ENCODE measurements around the gene DUSP10.

DUSP10 gene

DNA sequence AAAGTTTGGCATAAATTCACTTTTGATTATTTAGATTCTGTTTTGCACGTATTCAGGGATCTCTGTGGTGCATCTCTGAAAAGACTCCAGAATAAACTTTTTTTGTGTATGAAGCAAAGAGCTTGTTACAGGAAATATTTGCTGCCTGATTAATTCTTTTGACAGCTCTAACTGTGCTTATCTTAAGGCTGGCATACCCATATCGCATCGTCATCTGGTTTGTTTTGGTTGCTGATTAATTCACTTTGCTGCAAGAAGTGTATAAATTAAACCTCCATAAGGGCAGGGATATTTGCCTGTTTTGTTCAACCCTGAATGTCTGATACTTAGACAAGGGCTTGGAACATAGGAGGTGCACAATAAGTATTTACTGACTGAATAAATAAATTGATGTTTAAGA, 17.5 kb upstream of the DUSP10 start:
- Histone ChIP-seq H2AFZ (ENCODE audit: low read depth) (no peak overlapping the region), H3K4me1 (ENCODE audit: low read depth, poor library complexity, severe bottlenecking) (peaks cover 17% of the 10 kb centered on the region), H3K27me3 (ENCODE audit: insufficient read depth, low read depth) (no peaks in the 10 kb centered on the region), H3K4me2 (no peak overlapping the region), H3K36me3 (ENCODE audit: insufficient read depth) (no peaks in the 10 kb centered on the region), H3K4me3 (IDR thresholded peaks at IDR 0.05; ENCODE audit: insufficient read depth, low read depth, low read length) (no peak overlapping the region), H3K9ac (no peak overlapping the region), H3K27ac (no peak overlapping the region), H3K79me2 (ENCODE audit: insufficient read depth, low read depth) (no peaks in the 10 kb centered on the region), H4K20me1 (ENCODE audit: insufficient read depth) (no peaks in the 10 kb centered on the region)
- TF ChIP-seq, protein P1, sequence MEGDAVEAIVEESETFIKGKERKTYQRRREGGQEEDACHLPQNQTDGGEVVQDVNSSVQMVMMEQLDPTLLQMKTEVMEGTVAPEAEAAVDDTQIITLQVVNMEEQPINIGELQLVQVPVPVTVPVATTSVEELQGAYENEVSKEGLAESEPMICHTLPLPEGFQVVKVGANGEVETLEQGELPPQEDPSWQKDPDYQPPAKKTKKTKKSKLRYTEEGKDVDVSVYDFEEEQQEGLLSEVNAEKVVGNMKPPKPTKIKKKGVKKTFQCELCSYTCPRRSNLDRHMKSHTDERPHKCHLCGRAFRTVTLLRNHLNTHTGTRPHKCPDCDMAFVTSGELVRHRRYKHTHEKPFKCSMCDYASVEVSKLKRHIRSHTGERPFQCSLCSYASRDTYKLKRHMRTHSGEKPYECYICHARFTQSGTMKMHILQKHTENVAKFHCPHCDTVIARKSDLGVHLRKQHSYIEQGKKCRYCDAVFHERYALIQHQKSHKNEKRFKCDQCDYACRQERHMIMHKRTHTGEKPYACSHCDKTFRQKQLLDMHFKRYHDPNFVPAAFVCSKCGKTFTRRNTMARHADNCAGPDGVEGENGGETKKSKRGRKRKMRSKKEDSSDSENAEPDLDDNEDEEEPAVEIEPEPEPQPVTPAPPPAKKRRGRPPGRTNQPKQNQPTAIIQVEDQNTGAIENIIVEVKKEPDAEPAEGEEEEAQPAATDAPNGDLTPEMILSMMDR (conservative IDR thresholded peaks at IDR 0.05; ENCODE audit: low read depth, low read length): no peak

DNA sequence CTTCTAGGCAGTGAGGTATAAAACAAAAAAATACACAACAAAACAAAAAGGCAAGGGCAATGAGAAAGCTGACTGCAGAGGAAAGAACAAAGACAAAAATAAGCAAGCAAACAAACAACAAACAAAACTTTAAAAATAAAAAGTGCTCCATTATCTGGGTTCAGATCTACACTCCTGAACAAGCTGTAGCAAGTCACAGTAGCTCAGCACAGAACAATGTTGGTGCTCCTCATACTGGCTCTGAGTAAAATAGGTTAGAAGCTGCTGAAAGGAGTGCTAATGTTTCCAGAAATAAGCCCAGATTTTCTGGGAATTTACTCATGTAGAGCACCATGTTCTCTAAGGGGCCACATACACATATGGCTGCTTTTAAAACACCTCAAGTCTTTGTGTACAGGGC, 16.6 kb upstream of the DUSP10 start:
- Histone ChIP-seq H3K79me2 (ENCODE audit: insufficient read depth, low read depth) (no peaks in the 10 kb centered on the region), H2AFZ (ENCODE audit: low read depth) (no peak overlapping the region), H3K4me2 (no peak overlapping the region), H3K9ac (no peak overlapping the region), H3K4me1 (ENCODE audit: low read depth, poor library complexity, severe bottlenecking) (peaks cover 24% of the 10 kb centered on the region), H3K27ac (no peak overlapping the region), H3K27me3 (ENCODE audit: insufficient read depth, low read depth) (no peaks in the 10 kb centered on the region), H3K36me3 (ENCODE audit: insufficient read depth) (no peaks in the 10 kb centered on the region), H4K20me1 (ENCODE audit: insufficient read depth) (no peaks in the 10 kb centered on the region), H3K4me3 (IDR thresholded peaks at IDR 0.05; ENCODE audit: insufficient read depth, low read depth, low read length) (no peak overlapping the region)
- TF ChIP-seq, protein P1 (conservative IDR thresholded peaks at IDR 0.05; ENCODE audit: low read depth, low read length): no peak

DNA sequence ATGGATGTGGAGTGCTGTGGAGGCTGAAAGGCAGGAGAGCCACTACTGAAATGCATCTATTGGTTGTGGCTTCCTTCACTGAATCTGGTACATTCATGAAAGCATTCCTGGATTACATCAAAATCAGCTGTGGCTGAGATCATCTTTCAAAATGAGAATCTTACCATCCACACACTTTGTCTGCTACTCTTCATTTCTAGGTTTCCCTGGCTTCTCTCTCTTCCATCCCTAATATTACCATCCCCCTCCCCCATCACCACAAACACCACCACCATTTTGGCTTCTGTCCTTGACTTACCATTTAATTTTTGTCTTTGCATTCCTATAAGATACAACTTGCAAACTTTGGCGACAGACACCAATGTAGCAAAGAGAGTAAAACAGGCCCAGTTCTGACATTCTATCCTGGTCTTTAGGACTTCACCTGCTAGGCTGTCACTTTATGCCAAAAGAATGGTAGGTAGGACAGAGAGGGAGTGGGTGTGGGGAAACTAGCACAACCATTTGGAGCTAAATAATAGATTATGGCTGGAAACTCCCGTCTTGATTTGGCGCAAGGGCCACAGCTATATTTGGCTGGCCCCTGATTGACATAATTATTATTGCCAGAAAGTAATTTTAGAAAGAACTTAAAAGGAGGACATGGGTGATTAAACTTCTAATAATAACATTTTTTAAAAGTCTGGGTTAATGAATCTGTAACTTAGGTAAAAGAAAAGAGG, 15.1 kb upstream of the DUSP10 start:
- H3K4me1 ChIP-seq (ENCODE audit: low read depth, poor library complexity, severe bottlenecking): peaks cover 24% of the 10 kb centered on the region
- TF ChIP-seq, protein P1 (conservative IDR thresholded peaks at IDR 0.05; ENCODE audit: low read depth, low read length): no peak
- no peaks in the 10 kb centered on the region for H3K27me3 ChIP-seq (ENCODE audit: insufficient read depth, low read depth)
- no peak overlapping the region for H3K9ac ChIP-seq
- no peaks in the 10 kb centered on the region for H3K36me3 ChIP-seq (ENCODE audit: insufficient read depth)
- no peak overlapping the region for H2AFZ ChIP-seq (ENCODE audit: low read depth)
- no peak overlapping the region for H3K27ac ChIP-seq
- H3K4me3 ChIP-seq (IDR thresholded peaks at IDR 0.05; ENCODE audit: insufficient read depth, low read depth, low read length): no peak overlapping the region
- H4K20me1 ChIP-seq (ENCODE audit: insufficient read depth): no peaks in the 10 kb centered on the region
- H3K4me2 ChIP-seq: no peak overlapping the region
- H3K79me2 ChIP-seq (ENCODE audit: insufficient read depth, low read depth): no peaks in the 10 kb centered on the region

DNA sequence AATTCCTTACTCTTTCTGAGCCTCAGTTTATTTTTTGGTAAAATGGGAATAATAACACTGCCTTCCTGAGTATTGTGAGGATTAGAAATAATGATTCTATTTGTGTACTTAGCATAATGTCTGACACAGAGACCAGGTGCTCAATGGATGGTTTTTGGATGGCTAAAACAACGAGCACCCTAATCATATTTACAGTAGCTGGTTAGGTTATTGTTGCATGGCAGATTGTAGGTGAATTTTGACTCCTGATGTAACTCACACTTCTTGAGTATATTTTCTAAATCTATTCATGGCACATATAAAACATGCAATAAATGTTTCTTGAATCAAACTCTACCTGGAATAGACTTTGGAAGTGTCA, 11.9 kb upstream of the DUSP10 start:
- Histone ChIP-seq H3K4me1 (ENCODE audit: low read depth, poor library complexity, severe bottlenecking) (peaks cover 7% of the 10 kb centered on the region), H3K27ac (no peak overlapping the region), H2AFZ (ENCODE audit: low read depth) (no peak overlapping the region), H3K79me2 (ENCODE audit: insufficient read depth, low read depth) (no peaks in the 10 kb centered on the region), H3K4me2 (no peak overlapping the region), H4K20me1 (ENCODE audit: insufficient read depth) (no peaks in the 10 kb centered on the region), H3K9ac (no peak overlapping the region), H3K4me3 (IDR thresholded peaks at IDR 0.05; ENCODE audit: insufficient read depth, low read depth, low read length) (no peak overlapping the region), H3K36me3 (ENCODE audit: insufficient read depth) (no peaks in the 10 kb centered on the region), H3K27me3 (ENCODE audit: insufficient read depth, low read depth) (no peaks in the 10 kb centered on the region)
- TF ChIP-seq, protein P1 (conservative IDR thresholded peaks at IDR 0.05; ENCODE audit: low read depth, low read length): no peak
